HCT116 (cell line): ENCODE measurements around the gene ADAMTS6. TPM values are rescaled to one million over a fixed set of nuclear protein-coding genes. Genes with fewer than 3 reads are reported as not detected.

ENCODE experiments used
- ATAC-seq: fragments of 200-7000 bp; cut with Tn5 transposase; 2 replicates; pipeline ENCODE4 v1.9.1; 2020; ENCODE audit warnings: mild to moderate bottlenecking, moderate library complexity
- BruUV-seq: library from RNA; stranded (reverse); fragments of 400-500 nt; replicated peaks from 2 replicates; lab custom pipeline; 2021; lab: Mats Ljungman, UMichigan
- CTCF ChIA-PET: fragments of 300-600 bp; sonication (Branson Sonifier 250); formaldehyde crosslinking; loops from one replicate; lab custom pipeline; 2021; ENCODE audit warnings: antibody characterized with exemption; lab: Charles Lee
- POLR2A ChIA-PET: fragments of 300-600, 350-600 bp; sonication (Branson Sonifier 250); formaldehyde crosslinking; loops from one replicate; lab custom pipeline; 2021; ENCODE audit warnings: antibody characterized with exemption; lab: Charles Lee
- RAD21 ChIA-PET, 2 experiments: fragments of 300-600 bp; sonication (Branson Sonifier 250); formaldehyde crosslinking; loops; one replicate each; lab custom pipeline; 2023; ENCODE audit warnings: low total read pairs in 2 of 2; ENCODE audit not compliant: uncharacterized antibody in 2 of 2, unreplicated experiment in 2 of 2, low non-redundant PET in 1 of 2; lab: Charles Lee
- DNase-seq: peaks from one replicate; pipeline ENCODE4 v3.0.0-alpha.2; 2010; ENCODE audit warnings: low read depth, low spot score
- H2AFZ ChIP-seq: fragments of 200-600 bp; shearing (Covaris generic), sonication (generic); 2 replicates; pipeline ENCODE4 v1.6.1; 2017; ENCODE audit warnings: low read depth, mixed run types, mixed read lengths, antibody characterized with exemption, low read length; ENCODE audit not compliant: poor library complexity, severe bottlenecking
- H3K27ac ChIP-seq: 2 replicates; pipeline ENCODE4 v1.5.1; 2012; ENCODE audit warnings: low read depth, low read length
- H3K27me3 ChIP-seq: fragments of 200-600 bp; sonication (generic); 2 replicates; pipeline ENCODE4 v1.6.1; 2016; ENCODE audit warnings: mixed run types, low read length, mixed read lengths; ENCODE audit not compliant: insufficient read depth
- H3K36me3 ChIP-seq, 2 experiments: fragments of 200-500 bp in 1 of 2; fragments of 200-600 bp in 1 of 2; sonication (Bioruptor generic) in 1 of 2; sonication (generic) in 1 of 2; 2 replicates each; pipeline versions ENCODE4 v1.5.1 to v1.6.1; 2014 to 2016; ENCODE audit warnings: low read length in 2 of 2, inconsistent platforms in 1 of 2, mixed read lengths in 1 of 2, mixed run types in 1 of 2; ENCODE audit not compliant: insufficient read depth in 2 of 2, control insufficient read depth in 1 of 2
- H3K4me1 ChIP-seq, 2 experiments: fragments of 200-600 bp in 1 of 2; sonication (generic) in 1 of 2; 2 replicates each; pipeline versions ENCODE4 v1.5.1 to v1.6.1; 2012 to 2017; ENCODE audit warnings: low read length in 2 of 2, inconsistent platforms in 1 of 2, mild to moderate bottlenecking in 1 of 2, mixed read lengths in 1 of 2, mixed run types in 1 of 2, moderate library complexity in 1 of 2; ENCODE audit not compliant: insufficient read depth in 2 of 2, control insufficient read depth in 1 of 2
- H3K4me2 ChIP-seq: fragments of 200-600 bp; sonication (generic); 2 replicates; pipeline ENCODE4 v1.6.1; 2017; ENCODE audit warnings: mixed run types, low read length, mixed read lengths
- H3K4me3 ChIP-seq, 2 experiments: fragments of 200-600 bp in 1 of 2; sonication (generic) in 1 of 2; replicated peaks in 1 of 2; 2 replicates each; pipeline ENCODE4 v1.5.1; 2011 to 2016; ENCODE audit warnings: low read length in 2 of 2, control low read depth in 1 of 2, low read depth in 1 of 2, mild to moderate bottlenecking in 1 of 2, mixed read lengths in 1 of 2, mixed run types in 1 of 2
- H3K79me2 ChIP-seq: fragments of 200-600 bp; sonication (generic); 2 replicates; pipeline ENCODE4 v1.6.1; 2017; ENCODE audit warnings: mild to moderate bottlenecking, mixed run types, low read length, moderate library complexity, mixed read lengths; ENCODE audit not compliant: insufficient read depth
- H3K9ac ChIP-seq: fragments of 200-600 bp; sonication (generic); 2 replicates; pipeline ENCODE4 v1.6.1; 2016; ENCODE audit warnings: low read length, mixed read lengths
- H3K9me2 ChIP-seq: fragments of 200-600 bp; sonication (generic), shearing (Covaris generic); 2 replicates; pipeline ENCODE4 v1.6.1; 2017; ENCODE audit warnings: mixed run types, mild to moderate bottlenecking, moderate library complexity; ENCODE audit not compliant: insufficient read depth
- H3K9me3 ChIP-seq, 2 experiments: fragments of 200-500 bp in 1 of 2; fragments of 200-600 bp in 1 of 2; sonication (Bioruptor generic) in 1 of 2; sonication (generic) in 1 of 2; 2 replicates each; pipeline ENCODE4 v1.6.1; 2014 to 2017; ENCODE audit warnings: low read length in 2 of 2, mixed read lengths in 2 of 2, inconsistent platforms in 1 of 2, low read depth in 1 of 2, mild to moderate bottlenecking in 1 of 2, mixed run types in 1 of 2, moderate library complexity in 1 of 2; ENCODE audit not compliant: control insufficient read depth in 1 of 2, insufficient read depth in 1 of 2
- H4K20me1 ChIP-seq: fragments of 200-600 bp; sonication (generic), shearing (Covaris generic); 2 replicates; pipeline ENCODE4 v1.6.1; 2017; ENCODE audit warnings: mixed run types, mild to moderate bottlenecking, moderate library complexity; ENCODE audit not compliant: insufficient read depth
- CEBPB ChIP-seq: IDR thresholded peaks from 2 replicates; pipeline ENCODE4 v1.6.1; 2012; ENCODE audit warnings: low read depth
- EZH2phosphoT487 ChIP-seq: fragments of 200-600 bp; IDR thresholded peaks from 2 replicates; pipeline ENCODE4 v1.6.1; 2018; ENCODE audit warnings: antibody characterized with exemption, borderline replicate concordance
- FOSL1 ChIP-seq: IDR thresholded peaks from 2 replicates; pipeline ENCODE4 v1.6.1; 2012; ENCODE audit warnings: low read depth
- JUND ChIP-seq: IDR thresholded peaks from 2 replicates; pipeline ENCODE4 v1.6.1; 2012
- MAX ChIP-seq: IDR thresholded peaks from 2 replicates; pipeline ENCODE4 v1.6.1; 2012
- POLR2A ChIP-seq: IDR thresholded peaks from 2 replicates; pipeline ENCODE4 v1.7.0; 2011; ENCODE audit warnings: borderline replicate concordance; ENCODE audit not compliant: insufficient read depth, insufficient read length; ENCODE audit errors: extremely low read depth
- RAD21 ChIP-seq: IDR thresholded peaks from 2 replicates; pipeline ENCODE4 v1.6.1; 2012; ENCODE audit warnings: low read depth, mild to moderate bottlenecking
- REST ChIP-seq: IDR thresholded peaks from 2 replicates; pipeline ENCODE4 v1.6.1; 2012; ENCODE audit warnings: low read depth
- SIN3A ChIP-seq: IDR thresholded peaks from 2 replicates; pipeline ENCODE4 v1.6.1; 2012; ENCODE audit warnings: low read depth
- SP1 ChIP-seq: IDR thresholded peaks from 2 replicates; pipeline ENCODE4 v1.6.1; 2012; ENCODE audit warnings: low read depth
- SRF ChIP-seq: IDR thresholded peaks from 2 replicates; pipeline ENCODE4 v1.6.1; 2012; ENCODE audit warnings: low read depth
- TCF7L2 ChIP-seq: IDR thresholded peaks from 2 replicates; pipeline ENCODE4 v1.7.0; 2011; ENCODE audit warnings: borderline replicate concordance, inconsistent platforms; ENCODE audit not compliant: insufficient read depth, insufficient read length; ENCODE audit errors: extremely low read depth
- YY1 ChIP-seq: IDR thresholded peaks from 2 replicates; pipeline ENCODE4 v1.6.1; 2011; ENCODE audit warnings: low read length, low read depth, moderate library complexity, mild to moderate bottlenecking; ENCODE audit not compliant: insufficient replicate concordance; ENCODE audit errors: extremely low read depth
- ZFX ChIP-seq: fragments of 450-650 bp; IDR thresholded peaks from 2 replicates; pipeline ENCODE4 v1.6.1; 2017
- ZNF274 ChIP-seq: fragments of 200-500 bp; sonication (Bioruptor generic); IDR thresholded peaks from 2 replicates; pipeline ENCODE4 v1.6.1; 2014; ENCODE audit warnings: mild to moderate bottlenecking, low read depth, low read length, inconsistent platforms
- intact Hi-C: fragments of 100-400 bp; cut with micrococcal nuclease; formaldehyde crosslinking; loops from 2 replicates; pipeline ENCODE4 v1.10.0; 2022
- total RNA-seq: library from RNA; stranded (reverse); gene quantifications from one replicate; pipeline ENCODE4 v1.2.1, GENCODE V29; 2021; ENCODE audit not compliant: unreplicated experiment
- TF ChIP-seq, protein P1 (sequence below), 3 experiments: fragments of 200-600 bp in 1 of 3; sonication (generic) in 1 of 3; IDR thresholded peaks in 2 of 3; conservative IDR thresholded peaks in 1 of 3; 2 replicates each; pipeline ENCODE4 v1.5.1; 2012 to 2017; ENCODE audit warnings: low read depth in 2 of 3, low read length in 2 of 3, antibody characterized with exemption in 1 of 3, borderline replicate concordance in 1 of 3, control low read depth in 1 of 3, mild to moderate bottlenecking in 1 of 3, mixed read lengths in 1 of 3, mixed run types in 1 of 3, moderate library complexity in 1 of 3; ENCODE audit not compliant: insufficient read depth in 1 of 3

ADAMTS6 gene
- total RNA-seq, 1 experiment from 2014 or later = 0.93 TPM

DNA sequence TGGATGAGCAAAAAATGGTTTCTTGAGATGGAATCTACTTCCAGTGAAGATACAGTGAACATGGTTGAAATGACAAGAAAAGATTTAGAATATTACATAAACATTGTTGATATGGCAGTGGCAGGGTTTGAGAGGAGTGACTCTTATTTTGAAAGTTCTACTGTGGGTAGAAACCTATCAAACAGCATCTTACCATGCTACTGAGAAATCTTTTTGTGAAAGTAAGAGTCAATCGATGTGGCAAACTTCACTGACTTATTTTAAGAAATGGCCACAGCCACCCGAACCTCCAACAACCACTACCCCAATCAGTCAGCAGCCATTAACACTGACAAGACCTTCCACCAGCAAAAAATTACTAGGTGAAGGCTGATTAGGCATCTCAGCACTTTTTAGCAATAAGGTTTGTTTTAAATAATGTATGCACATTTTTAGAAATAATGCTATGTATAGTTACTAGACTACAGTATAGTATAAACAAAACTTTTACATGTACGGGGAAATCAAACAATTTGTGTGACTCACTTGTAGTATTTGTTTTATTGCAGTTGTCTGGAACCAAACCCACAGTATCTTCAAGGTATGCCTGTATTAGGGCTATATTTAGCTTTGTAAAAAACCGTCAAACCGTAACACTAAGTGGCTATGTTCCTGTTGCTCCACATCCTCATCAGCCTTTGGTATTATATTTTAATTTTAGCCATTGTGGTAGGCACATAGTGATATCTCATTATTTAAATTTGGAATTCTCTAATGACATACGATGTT is 30.6 kb upstream of the ADAMTS6 start:
- CTCF ChIA-PET = no interaction called here

GRCh38 chr5:65508978-65509377 is 27.3 kb upstream of the ADAMTS6 start:
- Histone ChIP-seq H3K4me1 (no peaks in the 10 kb centered on the region), H3K4me2 (no peak overlapping the region), H3K9me3 (no peaks in the 10 kb centered on the region), H3K9me2 (0 out of 2 replicates have a peak, but pooled peaks cover 3% of the 10 kb centered on the region), H3K9ac (no peak overlapping the region), H2AFZ (no peak overlapping the region), H4K20me1 (no peaks in the 10 kb centered on the region), H3K36me3 (no peaks in the 10 kb centered on the region), H3K27me3 (no peaks in the 10 kb centered on the region), H3K79me2 (no peaks in the 10 kb centered on the region), H3K27ac (no peak overlapping the region), H3K4me3 (no peak overlapping the region)
- ATAC-seq = no peak
- intact Hi-C loops = no loop called here
- no TSS peak for BruUV-seq
- DNase-seq = no peak
- POLR2A ChIA-PET = interaction anchor here (0.6 kb wide), 1 partner anchor 94 kb away, joined by 3 read pairs; no protein-coding TSS in a partner anchor
- CTCF ChIA-PET = no interaction called here
- RAD21 ChIA-PET = no interaction called here
- TF ChIP-seq TCF7L2 = no peak
- no peak for TF ChIP-seq SRF
- TF ChIP-seq SIN3A = no peak
- TF ChIP-seq YY1 = no peak
- TF ChIP-seq FOSL1 = no peak
- TF ChIP-seq REST = no peak
- no peak for TF ChIP-seq MAX
- TF ChIP-seq, protein P1, sequence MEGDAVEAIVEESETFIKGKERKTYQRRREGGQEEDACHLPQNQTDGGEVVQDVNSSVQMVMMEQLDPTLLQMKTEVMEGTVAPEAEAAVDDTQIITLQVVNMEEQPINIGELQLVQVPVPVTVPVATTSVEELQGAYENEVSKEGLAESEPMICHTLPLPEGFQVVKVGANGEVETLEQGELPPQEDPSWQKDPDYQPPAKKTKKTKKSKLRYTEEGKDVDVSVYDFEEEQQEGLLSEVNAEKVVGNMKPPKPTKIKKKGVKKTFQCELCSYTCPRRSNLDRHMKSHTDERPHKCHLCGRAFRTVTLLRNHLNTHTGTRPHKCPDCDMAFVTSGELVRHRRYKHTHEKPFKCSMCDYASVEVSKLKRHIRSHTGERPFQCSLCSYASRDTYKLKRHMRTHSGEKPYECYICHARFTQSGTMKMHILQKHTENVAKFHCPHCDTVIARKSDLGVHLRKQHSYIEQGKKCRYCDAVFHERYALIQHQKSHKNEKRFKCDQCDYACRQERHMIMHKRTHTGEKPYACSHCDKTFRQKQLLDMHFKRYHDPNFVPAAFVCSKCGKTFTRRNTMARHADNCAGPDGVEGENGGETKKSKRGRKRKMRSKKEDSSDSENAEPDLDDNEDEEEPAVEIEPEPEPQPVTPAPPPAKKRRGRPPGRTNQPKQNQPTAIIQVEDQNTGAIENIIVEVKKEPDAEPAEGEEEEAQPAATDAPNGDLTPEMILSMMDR (IDR thresholded peaks at IDR 0.05 in 2 of 3, conservative IDR thresholded peaks at IDR 0.05 in 1 of 3; ENCODE audit: borderline replicate concordance in 1 of 3, insufficient read depth in 1 of 3, low read depth in 2 of 3, low read length in 2 of 3) = no peak
- TF ChIP-seq ZFX = no peak
- TF ChIP-seq JUND = no peak
- no peak for TF ChIP-seq ZNF274
- no peak for TF ChIP-seq POLR2A

More for the DNA sequence above, 30.6 kb upstream of the ADAMTS6 start:
- no peak for DNase-seq
- Histone ChIP-seq H3K79me2 (no peaks in the 10 kb centered on the region), H3K27ac (no peak overlapping the region), H3K4me3 (no peak overlapping the region), H3K27me3 (no peaks in the 10 kb centered on the region), H3K9me3 (no peaks in the 10 kb centered on the region), H3K4me1 (no peaks in the 10 kb centered on the region), H3K36me3 (no peaks in the 10 kb centered on the region), H2AFZ (no peak overlapping the region), H3K4me2 (no peak overlapping the region), H3K9me2 (0 out of 2 replicates have a peak, but pooled peaks cover 3% of the 10 kb centered on the region), H3K9ac (no peak overlapping the region), H4K20me1 (no peaks in the 10 kb centered on the region)
- RAD21 ChIA-PET = no interaction called here
- POLR2A ChIA-PET = no interaction called here
- intact Hi-C loops = no loop called here
- BruUV-seq = no TSS peak
- no peak for TF ChIP-seq TCF7L2
- no peak for TF ChIP-seq RAD21
- no peak for TF ChIP-seq EZH2phosphoT487
- no peak for TF ChIP-seq SP1
- no peak for TF ChIP-seq SIN3A
- TF ChIP-seq YY1 = no peak
- TF ChIP-seq CEBPB = no peak
- ATAC-seq = no peak
